ENCODE results near the gene PGBD2. TPM values are rescaled to one million over a fixed set of nuclear protein-coding genes. Genes with fewer than 3 reads are reported as not detected.

The PGBD2 gene
- total and polyA plus RNA-seq, 9 of the 15 experiments (the other 6 are each of a cell fraction or from before 2014, with no cell fraction given): 11.9 to 21.8 (median 14.7) TPM

- no peak for TF ChIP-seq HDAC8 (tag; IDR thresholded peaks at IDR 0.05)
- TF ChIP-seq, protein P1, sequence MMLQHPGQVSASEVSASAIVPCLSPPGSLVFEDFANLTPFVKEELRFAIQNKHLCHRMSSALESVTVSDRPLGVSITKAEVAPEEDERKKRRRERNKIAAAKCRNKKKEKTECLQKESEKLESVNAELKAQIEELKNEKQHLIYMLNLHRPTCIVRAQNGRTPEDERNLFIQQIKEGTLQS (IDR thresholded peaks at IDR 0.05): no peak
- TF ChIP-seq, protein P1 (CRISPR knock-in tag; conservative IDR thresholded peaks at IDR 0.05): no peak
- TF ChIP-seq PRPF4 (IDR thresholded peaks at IDR 0.05; ENCODE audit: insufficient read depth, low read depth, low read length, poor library complexity, severe bottlenecking): no peak
- no peak for TF ChIP-seq ASH1L (IDR thresholded peaks at IDR 0.05; ENCODE audit: borderline replicate concordance, low read depth, partially characterized antibody)
- TF ChIP-seq ZNF699 (CRISPR knock-in tag; IDR thresholded peaks at IDR 0.05; ENCODE audit: insufficient replicate concordance): no peak
- no peak for TF ChIP-seq DMBX1 (CRISPR knock-in tag; IDR thresholded peaks at IDR 0.05; ENCODE audit: borderline replicate concordance)
- no peak for TF ChIP-seq MTA2 (IDR thresholded peaks at IDR 0.05; ENCODE audit: low read depth)
- TF ChIP-seq ZNF436 (CRISPR knock-in tag; IDR thresholded peaks at IDR 0.05): no peak
- TF ChIP-seq NR2F6 (CRISPR knock-in tag; IDR thresholded peaks at IDR 0.05): no peak
- TF ChIP-seq NUFIP1 (IDR thresholded peaks at IDR 0.05; ENCODE audit: partially characterized antibody): no peak
- TF ChIP-seq SMAD4 (CRISPR knock-in tag; conservative IDR thresholded peaks at IDR 0.05): no peak
- TF ChIP-seq, protein P2, sequence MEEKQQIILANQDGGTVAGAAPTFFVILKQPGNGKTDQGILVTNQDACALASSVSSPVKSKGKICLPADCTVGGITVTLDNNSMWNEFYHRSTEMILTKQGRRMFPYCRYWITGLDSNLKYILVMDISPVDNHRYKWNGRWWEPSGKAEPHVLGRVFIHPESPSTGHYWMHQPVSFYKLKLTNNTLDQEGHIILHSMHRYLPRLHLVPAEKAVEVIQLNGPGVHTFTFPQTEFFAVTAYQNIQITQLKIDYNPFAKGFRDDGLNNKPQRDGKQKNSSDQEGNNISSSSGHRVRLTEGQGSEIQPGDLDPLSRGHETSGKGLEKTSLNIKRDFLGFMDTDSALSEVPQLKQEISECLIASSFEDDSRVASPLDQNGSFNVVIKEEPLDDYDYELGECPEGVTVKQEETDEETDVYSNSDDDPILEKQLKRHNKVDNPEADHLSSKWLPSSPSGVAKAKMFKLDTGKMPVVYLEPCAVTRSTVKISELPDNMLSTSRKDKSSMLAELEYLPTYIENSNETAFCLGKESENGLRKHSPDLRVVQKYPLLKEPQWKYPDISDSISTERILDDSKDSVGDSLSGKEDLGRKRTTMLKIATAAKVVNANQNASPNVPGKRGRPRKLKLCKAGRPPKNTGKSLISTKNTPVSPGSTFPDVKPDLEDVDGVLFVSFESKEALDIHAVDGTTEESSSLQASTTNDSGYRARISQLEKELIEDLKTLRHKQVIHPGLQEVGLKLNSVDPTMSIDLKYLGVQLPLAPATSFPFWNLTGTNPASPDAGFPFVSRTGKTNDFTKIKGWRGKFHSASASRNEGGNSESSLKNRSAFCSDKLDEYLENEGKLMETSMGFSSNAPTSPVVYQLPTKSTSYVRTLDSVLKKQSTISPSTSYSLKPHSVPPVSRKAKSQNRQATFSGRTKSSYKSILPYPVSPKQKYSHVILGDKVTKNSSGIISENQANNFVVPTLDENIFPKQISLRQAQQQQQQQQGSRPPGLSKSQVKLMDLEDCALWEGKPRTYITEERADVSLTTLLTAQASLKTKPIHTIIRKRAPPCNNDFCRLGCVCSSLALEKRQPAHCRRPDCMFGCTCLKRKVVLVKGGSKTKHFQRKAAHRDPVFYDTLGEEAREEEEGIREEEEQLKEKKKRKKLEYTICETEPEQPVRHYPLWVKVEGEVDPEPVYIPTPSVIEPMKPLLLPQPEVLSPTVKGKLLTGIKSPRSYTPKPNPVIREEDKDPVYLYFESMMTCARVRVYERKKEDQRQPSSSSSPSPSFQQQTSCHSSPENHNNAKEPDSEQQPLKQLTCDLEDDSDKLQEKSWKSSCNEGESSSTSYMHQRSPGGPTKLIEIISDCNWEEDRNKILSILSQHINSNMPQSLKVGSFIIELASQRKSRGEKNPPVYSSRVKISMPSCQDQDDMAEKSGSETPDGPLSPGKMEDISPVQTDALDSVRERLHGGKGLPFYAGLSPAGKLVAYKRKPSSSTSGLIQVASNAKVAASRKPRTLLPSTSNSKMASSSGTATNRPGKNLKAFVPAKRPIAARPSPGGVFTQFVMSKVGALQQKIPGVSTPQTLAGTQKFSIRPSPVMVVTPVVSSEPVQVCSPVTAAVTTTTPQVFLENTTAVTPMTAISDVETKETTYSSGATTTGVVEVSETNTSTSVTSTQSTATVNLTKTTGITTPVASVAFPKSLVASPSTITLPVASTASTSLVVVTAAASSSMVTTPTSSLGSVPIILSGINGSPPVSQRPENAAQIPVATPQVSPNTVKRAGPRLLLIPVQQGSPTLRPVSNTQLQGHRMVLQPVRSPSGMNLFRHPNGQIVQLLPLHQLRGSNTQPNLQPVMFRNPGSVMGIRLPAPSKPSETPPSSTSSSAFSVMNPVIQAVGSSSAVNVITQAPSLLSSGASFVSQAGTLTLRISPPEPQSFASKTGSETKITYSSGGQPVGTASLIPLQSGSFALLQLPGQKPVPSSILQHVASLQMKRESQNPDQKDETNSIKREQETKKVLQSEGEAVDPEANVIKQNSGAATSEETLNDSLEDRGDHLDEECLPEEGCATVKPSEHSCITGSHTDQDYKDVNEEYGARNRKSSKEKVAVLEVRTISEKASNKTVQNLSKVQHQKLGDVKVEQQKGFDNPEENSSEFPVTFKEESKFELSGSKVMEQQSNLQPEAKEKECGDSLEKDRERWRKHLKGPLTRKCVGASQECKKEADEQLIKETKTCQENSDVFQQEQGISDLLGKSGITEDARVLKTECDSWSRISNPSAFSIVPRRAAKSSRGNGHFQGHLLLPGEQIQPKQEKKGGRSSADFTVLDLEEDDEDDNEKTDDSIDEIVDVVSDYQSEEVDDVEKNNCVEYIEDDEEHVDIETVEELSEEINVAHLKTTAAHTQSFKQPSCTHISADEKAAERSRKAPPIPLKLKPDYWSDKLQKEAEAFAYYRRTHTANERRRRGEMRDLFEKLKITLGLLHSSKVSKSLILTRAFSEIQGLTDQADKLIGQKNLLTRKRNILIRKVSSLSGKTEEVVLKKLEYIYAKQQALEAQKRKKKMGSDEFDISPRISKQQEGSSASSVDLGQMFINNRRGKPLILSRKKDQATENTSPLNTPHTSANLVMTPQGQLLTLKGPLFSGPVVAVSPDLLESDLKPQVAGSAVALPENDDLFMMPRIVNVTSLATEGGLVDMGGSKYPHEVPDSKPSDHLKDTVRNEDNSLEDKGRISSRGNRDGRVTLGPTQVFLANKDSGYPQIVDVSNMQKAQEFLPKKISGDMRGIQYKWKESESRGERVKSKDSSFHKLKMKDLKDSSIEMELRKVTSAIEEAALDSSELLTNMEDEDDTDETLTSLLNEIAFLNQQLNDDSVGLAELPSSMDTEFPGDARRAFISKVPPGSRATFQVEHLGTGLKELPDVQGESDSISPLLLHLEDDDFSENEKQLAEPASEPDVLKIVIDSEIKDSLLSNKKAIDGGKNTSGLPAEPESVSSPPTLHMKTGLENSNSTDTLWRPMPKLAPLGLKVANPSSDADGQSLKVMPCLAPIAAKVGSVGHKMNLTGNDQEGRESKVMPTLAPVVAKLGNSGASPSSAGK (IDR thresholded peaks at IDR 0.05): 0 out of 2 replicates have a peak, but pooled peaks have one; percentile 19
- TF ChIP-seq ZNF507 (tag; conservative IDR thresholded peaks at IDR 0.05): no peak
- TF ChIP-seq RBBP5 (IDR thresholded peaks at IDR 0.05; ENCODE audit: borderline replicate concordance, insufficient read depth, low read length, poor library complexity, severe bottlenecking): peak; percentile 54
Measured at GRCh38 chr1:248862998-248863881, 42.8 kb upstream of the PGBD2 start (continued).
